OCI-M1 (cell line): ENCODE measurements around the gene CSDE1.
"Not testable (repeated sequence)": the region's sequence is repeated elsewhere in the genome, so short reads cannot be mapped to it uniquely, and the experiment has no call there.

Experiments
- DNase-seq: peaks from one replicate; lab custom pipeline; 2025; lab: John Stamatoyannopoulos, UW

The CSDE1 gene

DNA sequence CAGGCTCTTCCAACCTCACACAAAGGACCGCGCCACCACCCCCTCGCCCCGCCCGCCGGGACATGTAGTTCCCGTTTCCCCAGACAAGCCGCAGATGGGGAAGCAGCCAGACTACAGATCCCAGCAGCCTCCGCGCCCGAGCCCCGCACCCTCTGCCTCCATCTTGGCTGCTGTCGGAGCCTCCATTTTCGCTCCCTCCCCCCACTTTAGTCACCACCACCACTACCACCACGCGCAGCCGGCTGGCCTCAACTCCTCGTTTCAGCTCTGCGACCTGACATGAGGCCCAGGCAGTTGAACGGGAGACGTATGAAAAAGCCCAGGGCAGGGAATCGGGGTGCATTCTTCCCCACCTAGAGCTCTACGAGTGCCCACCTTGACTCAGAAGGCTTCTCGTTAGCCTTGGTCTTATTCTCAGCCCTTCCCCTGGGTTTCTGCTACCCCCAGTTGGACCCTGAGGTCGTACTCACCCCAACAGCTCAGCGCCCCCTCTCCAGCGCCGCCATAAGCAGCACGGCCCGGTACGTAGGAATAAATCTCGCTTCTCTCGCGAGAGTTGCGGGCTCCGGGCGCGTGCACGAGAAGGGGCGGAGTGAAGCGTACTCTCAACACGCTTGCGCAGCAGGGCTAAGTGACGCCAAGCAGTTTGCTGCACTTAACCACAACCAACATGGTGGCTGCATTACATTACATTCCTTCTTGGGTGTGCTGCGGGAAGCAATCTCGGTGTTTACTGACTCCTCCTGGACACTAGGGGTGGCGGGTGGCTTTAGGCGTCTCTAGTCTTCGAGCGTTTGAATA is at the start of gene CSDE1:
TSS of gene CSDE1 (minus strand) at position 530 of the 801 bp plus-strand sequence. CDS start 18,094 bp downstream, outside the sequence.
- peak; percentile 99 for DNase-seq

- not testable (repeated sequence) for DNase-seq
Measured at GRCh38 chr1:114804449-114804848, 46.7 kb upstream of the CSDE1 start.

- DNase-seq = no peak
Measured at GRCh38 chr1:114803001-114803400, 45.2 kb upstream of the CSDE1 start.

DNA sequence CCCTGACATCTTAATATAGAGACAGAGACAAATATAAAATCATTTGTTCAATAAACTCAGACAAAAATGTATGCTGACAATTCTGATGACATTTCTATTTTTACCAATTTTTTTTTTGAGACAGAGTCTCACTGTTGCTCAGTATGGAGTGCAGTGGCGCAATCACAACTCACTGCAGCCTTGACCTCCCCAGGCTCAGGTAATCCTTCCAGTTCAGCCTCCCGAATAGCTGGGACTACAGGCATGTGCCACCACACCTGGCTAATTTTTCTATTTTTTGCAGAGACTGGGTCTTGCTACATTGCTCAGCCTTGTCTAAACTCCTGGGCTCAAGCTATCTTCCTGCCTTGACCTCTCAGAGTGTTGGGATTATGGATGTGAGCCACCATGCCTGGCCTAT is 36.3 kb upstream of the CSDE1 start:
- no peak for DNase-seq

- not testable (repeated sequence) for DNase-seq
Measured at GRCh38 chr1:114790581-114790980, 32.8 kb upstream of the CSDE1 start.

DNA sequence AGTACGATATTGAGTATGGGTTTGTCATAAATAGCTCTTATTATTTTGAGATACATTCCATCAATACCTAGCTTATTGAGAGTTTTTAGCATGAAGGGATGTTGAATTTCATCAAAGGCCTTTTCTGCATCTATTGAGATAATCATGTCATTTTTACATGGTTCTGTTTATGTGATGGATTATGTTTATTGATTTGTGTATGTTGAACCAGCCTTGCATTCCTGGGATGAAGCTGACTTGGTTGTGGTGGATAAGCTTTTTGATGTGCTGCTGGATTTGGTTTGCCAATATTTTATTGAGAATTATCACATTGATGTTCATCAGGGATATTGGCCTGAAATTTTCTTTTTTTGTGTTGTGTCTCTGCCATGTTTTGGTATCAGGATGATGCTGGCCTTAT is 28.7 kb upstream of the CSDE1 start:
- not testable (repeated sequence) for DNase-seq

DNA sequence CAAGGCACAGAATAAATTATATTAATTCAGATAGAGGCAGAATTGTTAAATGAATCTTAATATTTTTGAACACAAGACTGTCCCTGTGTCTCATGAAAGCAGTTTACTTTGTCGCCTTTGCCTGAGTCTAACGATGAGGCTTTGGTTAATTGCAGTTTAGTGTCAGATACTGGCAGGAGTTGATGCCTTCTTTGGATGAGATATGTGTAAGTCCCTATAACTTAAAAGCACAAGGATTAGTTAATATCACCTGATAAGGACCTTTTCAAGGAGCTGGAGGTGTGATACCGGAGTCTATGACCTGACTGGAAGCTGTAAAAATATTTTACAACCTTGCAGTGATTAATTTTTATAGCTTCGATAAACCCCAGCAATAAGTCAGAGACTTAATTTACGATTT is 24.7 kb upstream of the CSDE1 start:
- DNase-seq = no peak

DNA sequence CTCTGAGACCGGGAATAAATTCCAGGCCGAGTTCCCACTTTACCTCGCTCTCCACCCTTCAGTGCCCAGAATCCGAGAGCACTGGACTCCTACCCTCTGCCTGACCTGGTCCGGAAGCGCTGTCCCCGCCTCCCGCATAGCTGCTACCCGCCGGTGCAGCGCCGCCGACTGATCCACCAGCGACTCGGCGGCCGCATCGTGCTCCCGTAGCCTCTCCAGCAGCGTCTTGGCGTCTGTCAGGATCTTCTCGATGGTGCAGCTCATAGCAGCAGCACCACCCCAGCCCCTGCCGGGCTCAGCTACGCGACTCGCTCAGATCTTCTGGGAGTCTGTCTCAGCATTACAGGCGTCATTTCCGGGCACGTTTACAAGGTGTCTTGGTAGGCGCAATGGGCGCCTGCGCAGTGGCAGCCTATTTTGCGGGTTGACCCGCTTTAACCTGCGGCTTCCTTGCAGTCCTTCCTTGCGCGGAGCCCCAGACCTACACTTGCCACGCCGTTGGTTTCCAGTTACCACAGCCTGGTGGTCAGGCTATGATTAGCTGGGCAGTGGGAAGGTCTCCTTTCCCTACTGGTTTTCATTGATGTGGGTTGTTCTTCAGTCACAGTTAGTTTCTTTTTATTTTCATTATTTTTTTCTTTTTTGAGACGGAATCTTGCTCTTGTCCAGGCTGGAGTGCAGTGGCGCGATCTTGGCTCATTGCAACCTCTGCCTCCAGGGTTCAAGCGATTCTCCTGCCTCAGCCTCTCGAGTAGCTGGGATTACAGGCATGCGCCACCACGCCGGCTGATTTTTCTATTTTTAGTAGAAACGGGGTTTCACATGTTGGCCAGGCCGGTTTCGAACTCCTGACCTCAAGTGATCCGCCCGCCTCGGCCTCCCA is 22.8 kb upstream of the CSDE1 start, which contains the start of gene SIKE1:
TSS of gene SIKE1 (minus strand) at position 342 of the 883 bp plus-strand sequence. CDS start at position 264, 78 bp downstream.
- DNase-seq = peak; percentile 98

DNA sequence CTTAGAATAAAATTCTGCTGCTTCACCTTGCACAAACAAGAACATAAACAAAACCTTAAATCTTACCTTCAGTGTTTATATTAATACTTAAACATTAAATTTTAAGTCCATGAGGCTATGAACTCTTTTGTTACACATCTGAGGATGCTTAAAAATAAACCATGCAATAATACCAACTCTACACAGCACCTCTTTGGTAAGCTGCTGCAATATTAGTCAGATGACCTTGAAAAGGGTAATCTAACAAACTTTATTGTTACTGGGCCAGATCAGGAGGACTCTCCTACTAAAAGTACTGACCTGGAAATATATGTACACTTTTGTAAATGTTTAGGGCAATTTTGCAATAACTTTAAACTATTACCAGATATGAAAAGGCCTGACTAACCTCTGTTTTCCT is 21.9 kb upstream of the CSDE1 start:
- DNase-seq = no peak

DNA sequence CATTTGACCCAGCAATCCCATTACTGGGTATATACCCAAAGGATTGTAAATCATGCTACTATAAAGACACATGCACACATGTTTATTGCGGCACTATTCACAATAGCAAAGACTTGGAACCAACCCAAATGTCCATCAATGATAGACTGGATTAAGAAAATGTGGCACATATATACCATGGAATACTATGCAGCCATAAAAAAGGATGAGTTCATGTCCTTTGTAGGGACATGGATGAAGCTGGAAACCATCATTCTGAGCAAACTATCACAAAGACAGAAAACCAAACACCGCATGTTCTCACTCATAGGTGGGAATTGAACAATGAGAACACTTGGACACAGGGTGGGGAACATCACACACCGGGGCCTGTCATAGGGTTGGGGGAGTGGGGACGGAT is 18.9 kb upstream of the CSDE1 start:
- not testable (repeated sequence) for DNase-seq

GRCh38 chr1:114771992-114772391 is 14.2 kb upstream of the CSDE1 start:
- DNase-seq = peak; percentile 24

GRCh38 chr1:114770989-114771388 is 13.2 kb upstream of the CSDE1 start:
- DNase-seq = no peak

DNA sequence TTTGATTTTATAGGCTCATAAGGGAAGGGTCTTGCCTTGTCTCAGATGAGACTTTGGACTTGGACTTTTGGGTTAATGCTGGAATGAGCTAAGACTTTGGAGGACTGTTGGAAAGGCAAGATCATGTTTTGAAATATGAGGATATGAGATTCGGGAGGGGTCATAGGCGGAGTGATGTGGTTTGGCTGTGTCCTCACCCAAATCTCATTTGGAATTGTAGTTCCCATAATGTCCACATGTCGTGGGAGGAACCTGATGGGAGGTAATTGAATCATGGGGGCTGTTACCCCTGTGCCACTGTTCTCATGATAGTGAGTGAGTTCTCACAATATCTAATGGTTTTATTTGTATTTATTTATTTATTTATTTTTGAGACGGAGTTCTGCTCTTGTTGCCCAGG is 6.9 kb upstream of the CSDE1 start:
- DNase-seq = no peak

DNA sequence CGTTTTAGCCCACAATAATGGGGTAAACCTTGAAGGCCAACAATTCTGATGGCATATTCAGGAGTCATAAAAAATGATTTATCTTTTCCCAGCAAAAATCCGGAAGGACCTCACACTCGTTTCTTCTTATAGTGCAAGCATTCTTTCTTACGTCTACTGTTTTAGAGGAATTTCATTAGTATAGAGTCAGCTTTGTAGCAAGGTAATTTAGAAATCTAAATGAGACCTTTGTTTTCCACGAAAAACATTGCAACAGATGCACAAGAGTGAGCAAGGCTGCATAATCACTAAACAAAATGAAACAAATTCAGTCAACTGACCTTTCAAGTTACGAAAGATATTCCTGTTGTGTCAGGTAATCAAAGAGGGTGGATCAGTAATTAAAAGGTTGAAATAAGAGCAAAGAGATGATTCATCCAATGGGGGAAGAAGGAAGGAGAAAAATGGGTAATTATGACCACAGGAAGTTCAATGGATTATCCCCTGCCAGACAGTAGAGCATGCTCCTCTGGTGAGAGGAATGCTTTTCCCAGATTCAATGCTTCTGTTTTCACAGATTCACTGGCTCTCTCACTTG is 560 bp upstream of the CSDE1 start:
- peak; percentile 56 for DNase-seq

GRCh38 chr1:114756949-114757454 is 782 bp downstream of the CSDE1 start:
- peak; percentile 76 for DNase-seq

GRCh38 chr1:114756009-114756892 is 1.5 kb downstream of the CSDE1 start:
- peak; percentile 39 for DNase-seq

GRCh38 chr1:114755006-114755931 is 2.5 kb downstream of the CSDE1 start:
- DNase-seq = peak; percentile 47

GRCh38 chr1:114753702-114754101 is 4.1 kb downstream of the CSDE1 start:
- not testable (repeated sequence) for DNase-seq

- DNase-seq = no peak
Measured at GRCh38 chr1:114753143-114753542, 4.6 kb downstream of the CSDE1 start.

DNA sequence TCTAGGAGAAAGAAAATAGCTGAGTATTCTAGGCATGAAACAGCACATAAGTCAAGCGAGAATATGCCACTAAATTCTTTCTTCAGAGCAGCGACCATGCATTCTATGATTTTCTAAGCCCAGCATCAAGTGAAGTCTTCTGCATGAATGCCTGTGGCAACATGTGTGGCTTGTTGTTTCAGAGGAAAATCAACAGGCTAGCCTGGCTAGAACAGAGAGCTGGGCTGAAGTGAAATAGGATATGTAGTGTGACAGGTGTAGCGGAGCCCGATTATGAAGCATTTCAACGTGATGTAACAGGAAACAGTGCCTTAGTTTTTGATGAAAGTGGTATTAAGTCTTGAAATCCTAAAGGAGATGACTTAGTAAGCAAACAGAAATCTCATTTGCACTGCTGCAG is 7.0 kb downstream of the CSDE1 start:
- DNase-seq = no peak
